Cardiac atrium fibroblast (primary cell): ENCODE data around the gene HSD3B1. TPM values are rescaled to one million over a fixed set of nuclear protein-coding genes. Genes with fewer than 3 reads are reported as not detected.

Experiments used
- total RNA-seq: library from RNA; depleted of rRNA; stranded (reverse); fragments of >200 nt; gene quantifications from 2 replicates; pipeline ENCODE4 v1.2.3, GENCODE V29; 2015

HSD3B1 gene
- total RNA-seq: not detected in 2 replicates

DNA sequence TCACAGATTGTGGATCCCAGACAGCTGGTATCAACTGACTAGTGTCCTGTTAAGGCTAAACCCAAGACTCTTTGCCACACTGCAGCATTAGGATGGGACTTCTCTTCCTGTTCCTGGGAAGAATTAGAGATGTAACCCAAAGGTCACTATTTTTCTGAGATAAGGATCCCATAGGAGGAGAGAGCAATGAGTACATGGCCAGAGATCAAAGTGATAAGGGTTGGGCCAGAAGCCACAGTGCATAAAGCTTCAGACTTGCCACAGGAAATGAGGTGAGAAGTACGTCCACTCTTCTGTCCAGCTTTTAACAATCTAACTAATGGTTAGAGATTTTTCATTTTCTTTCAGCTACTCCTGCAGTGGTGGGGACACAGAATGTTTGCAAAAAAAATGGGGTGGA, at the start of gene HSD3B1:
Gene HSD3B1, plus strand, starts transcription at position 270 of the 400 bp plus-strand sequence. CDS start 267 bp downstream, outside the sequence.

Other genes starting within 250 kb of the HSD3B1 start
- gene HAO2, start 138.4 kb upstream of the HSD3B1 start, total RNA-seq: not detected in 2 replicates
- gene HSD3B2, start 92.1 kb upstream of the HSD3B1 start, total RNA-seq: not detected in 2 replicates
- 4.7 and 7.5 TPM in 2 replicates for gene ZNF697, start 141.1 kb downstream of the HSD3B1 start, total RNA-seq
- 163 and 185 TPM in 2 replicates for gene PHGDH, start 204.7 kb downstream of the HSD3B1 start, total RNA-seq